Stimulated activated naive CD8-positive, alpha-beta T cell treated with anti-CD3 and anti-CD28 coated beads, Interleukin-15, amount 100 ng/mL, for 72 hours (primary cell): ENCODE data around the gene DAW1.

ENCODE experiments used
- ATAC-seq: fragments of 150-1000 bp; cut with Tn5 transposase; 2 replicates; pipeline ENCODE4 v1.10.0; 2021; ENCODE audit warnings: mild to moderate bottlenecking, moderate library complexity
- DNase-seq, 2 donors: peaks; one replicate each; pipeline ENCODE4 v3.0.0; 2021 to 2022
- H3K27ac Mint-ChIP-seq, 2 donors: one replicate each; pipeline ENCODE4 v1.8.0; 2022; ENCODE audit warnings: mild to moderate bottlenecking in 2 of 2, mixed read lengths in 2 of 2, moderate library complexity in 2 of 2
- H3K27me3 Mint-ChIP-seq: one replicate; pipeline ENCODE4 v1.8.0; 2022; ENCODE audit warnings: mixed read lengths
- H3K4me1 Mint-ChIP-seq: one replicate; pipeline ENCODE4 v1.8.0; 2022; ENCODE audit warnings: mild to moderate bottlenecking, mixed read lengths
- H3K4me3 Mint-ChIP-seq, 2 donors: one replicate each; pipeline ENCODE4 v1.8.0; 2022; ENCODE audit warnings: mild to moderate bottlenecking in 2 of 2, mixed read lengths in 2 of 2, moderate library complexity in 1 of 2
- H3K9me3 Mint-ChIP-seq, 2 donors: one replicate each; pipeline ENCODE4 v1.8.0; 2022; ENCODE audit warnings: mixed read lengths in 2 of 2

DAW1 gene

GRCh38 chr2:227849906-227850305 lies 21.5 kb upstream of the DAW1 start:
- no peaks in the 10 kb centered on the region for H3K9me3 Mint-ChIP-seq
- ATAC-seq = no peak
- H3K4me3 Mint-ChIP-seq = no peak overlapping the region
- H3K4me1 Mint-ChIP-seq = no peaks in the 10 kb centered on the region
- no peak for DNase-seq
- H3K27me3 Mint-ChIP-seq = peaks cover 34% of the 10 kb centered on the region
- H3K27ac Mint-ChIP-seq = no peak overlapping the region

GRCh38 chr2:227853204-227853629 lies 18.2 kb upstream of the DAW1 start:
- H3K9me3 Mint-ChIP-seq = no peaks in the 10 kb centered on the region

GRCh38 chr2:227853765-227854271 lies 17.6 kb upstream of the DAW1 start:
- no peak for ATAC-seq
- Mint-ChIP-seq H3K4me3 (no peak overlapping the region), H3K27ac (no peak overlapping the region), H3K4me1 (no peaks in the 10 kb centered on the region), H3K27me3 (peaks cover 43% of the 10 kb centered on the region), H3K9me3 (no peaks in the 10 kb centered on the region)
- no peak for DNase-seq

More at GRCh38 chr2:227853204-227853629, 18.2 kb upstream of the DAW1 start:
- H3K27me3 Mint-ChIP-seq = peaks cover 43% of the 10 kb centered on the region
- H3K4me1 Mint-ChIP-seq = no peaks in the 10 kb centered on the region
- H3K4me3 Mint-ChIP-seq = no peak overlapping the region
- DNase-seq = no peak
- ATAC-seq = no peak
- no peak overlapping the region for H3K27ac Mint-ChIP-seq

- DNase-seq = no peak
- H3K27ac Mint-ChIP-seq = no peak overlapping the region
- ATAC-seq = no peak
- H3K4me3 Mint-ChIP-seq = no peak overlapping the region
- peaks cover 34% of the 10 kb centered on the region for H3K27me3 Mint-ChIP-seq
- peaks cover 3% of the 10 kb centered on the region for H3K4me1 Mint-ChIP-seq
- H3K9me3 Mint-ChIP-seq = no peaks in the 10 kb centered on the region
These were observed 16.0 kb upstream of the DAW1 start for GRCh38 chr2:227855440-227855839.

GRCh38 chr2:227856697-227857096 lies 14.7 kb upstream of the DAW1 start:
- Mint-ChIP-seq H3K4me3 (no peak overlapping the region), H3K9me3 (no peaks in the 10 kb centered on the region), H3K27me3 (peaks cover 34% of the 10 kb centered on the region), H3K4me1 (peaks cover 10% of the 10 kb centered on the region), H3K27ac (no peak overlapping the region)
- no peak for ATAC-seq
- DNase-seq = no peak

- Mint-ChIP-seq H3K4me3 (no peak overlapping the region), H3K27ac (no peak overlapping the region), H3K9me3 (no peaks in the 10 kb centered on the region), H3K27me3 (peaks cover 6% of the 10 kb centered on the region), H3K4me1 (peaks cover 10% of the 10 kb centered on the region)
- ATAC-seq (no peak), DNase-seq (no peak)
These were observed 11.2 kb upstream of the DAW1 start for GRCh38 chr2:227860221-227860641.

- Mint-ChIP-seq H3K9me3 (no peaks in the 10 kb centered on the region), H3K27me3 (peaks cover 6% of the 10 kb centered on the region), H3K4me1 (peaks cover 10% of the 10 kb centered on the region), H3K4me3 (no peak overlapping the region), H3K27ac (no peak overlapping the region)
- DNase-seq = no peak
- no peak for ATAC-seq
These were observed 10.4 kb upstream of the DAW1 start for GRCh38 chr2:227861011-227861410.

GRCh38 chr2:227862227-227862740 lies 9.1 kb upstream of the DAW1 start:
- Mint-ChIP-seq H3K4me1 (peaks cover 10% of the 10 kb centered on the region), H3K4me3 (no peak overlapping the region), H3K27ac (no peak overlapping the region), H3K9me3 (no peaks in the 10 kb centered on the region), H3K27me3 (peaks cover 19% of the 10 kb centered on the region)
- no peak for ATAC-seq
- peak in 1 of 2 donors; percentile 21 for DNase-seq

GRCh38 chr2:227862741-227863588 lies 8.5 kb upstream of the DAW1 start:
- no peaks in the 10 kb centered on the region for H3K9me3 Mint-ChIP-seq
- H3K4me1 Mint-ChIP-seq = peaks cover 10% of the 10 kb centered on the region
- DNase-seq = no peak
- H3K4me3 Mint-ChIP-seq = no peak overlapping the region
- H3K27me3 Mint-ChIP-seq = peaks cover 19% of the 10 kb centered on the region
- ATAC-seq = no peak
- H3K27ac Mint-ChIP-seq = no peak overlapping the region

- Mint-ChIP-seq H3K27ac (no peak overlapping the region), H3K27me3 (peaks cover 21% of the 10 kb centered on the region), H3K4me3 (no peak overlapping the region), H3K4me1 (peaks cover 10% of the 10 kb centered on the region), H3K9me3 (no peaks in the 10 kb centered on the region)
- no peak for ATAC-seq
- no peak for DNase-seq
These were observed 7.2 kb upstream of the DAW1 start for GRCh38 chr2:227864161-227864756.

GRCh38 chr2:227865291-227865690 lies 6.1 kb upstream of the DAW1 start:
- H3K9me3 Mint-ChIP-seq = no peaks in the 10 kb centered on the region
- no peak overlapping the region for H3K27ac Mint-ChIP-seq
- no peak for ATAC-seq

GRCh38 chr2:227867386-227867785 lies 4.0 kb upstream of the DAW1 start:
- ATAC-seq (no peak), DNase-seq (no peak)
- Mint-ChIP-seq H3K9me3 (no peaks in the 10 kb centered on the region), H3K27me3 (peaks cover 31% of the 10 kb centered on the region), H3K4me3 (no peak overlapping the region), H3K27ac (no peak overlapping the region), H3K4me1 (no peaks in the 10 kb centered on the region)

More at GRCh38 chr2:227865291-227865690, 6.1 kb upstream of the DAW1 start:
- Mint-ChIP-seq H3K4me3 (no peak overlapping the region), H3K27me3 (peaks cover 29% of the 10 kb centered on the region), H3K4me1 (peaks cover 8% of the 10 kb centered on the region)
- DNase-seq = no peak

- Mint-ChIP-seq H3K27ac (no peak overlapping the region), H3K4me3 (peak overlapping the region in 1 of 2 donors; percentile 6)
- peak; percentile 14 for ATAC-seq
These were observed 589 bp upstream of the DAW1 start for GRCh38 chr2:227870710-227871374.

GRCh38 chr2:227872676-227873075 lies 1.2 kb downstream of the DAW1 start:
- no peaks in the 10 kb centered on the region for H3K9me3 Mint-ChIP-seq
- no peak overlapping the region for H3K27ac Mint-ChIP-seq
- no peaks in the 10 kb centered on the region for H3K4me1 Mint-ChIP-seq
- peaks cover 44% of the 10 kb centered on the region for H3K27me3 Mint-ChIP-seq
- no peak for DNase-seq
- no peak for ATAC-seq
- H3K4me3 Mint-ChIP-seq = no peak overlapping the region

More at GRCh38 chr2:227870710-227871374, 589 bp upstream of the DAW1 start:
- Mint-ChIP-seq H3K9me3 (no peaks in the 10 kb centered on the region), H3K27me3 (peaks cover 57% of the 10 kb centered on the region), H3K4me1 (no peaks in the 10 kb centered on the region)
- no peak for DNase-seq

- Mint-ChIP-seq H3K4me3 (no peak overlapping the region), H3K4me1 (no peaks in the 10 kb centered on the region), H3K27ac (no peak overlapping the region), H3K9me3 (no peaks in the 10 kb centered on the region), H3K27me3 (peaks cover 33% of the 10 kb centered on the region)
- ATAC-seq (no peak), DNase-seq (no peak)
These were observed 4.9 kb downstream of the DAW1 start for GRCh38 chr2:227876300-227876801.
